NCI-H2196 treated with DMSO at 0.1 percent for 48 hours (cell line): ENCODE results near the gene ANKRD30BL.
"Not testable (repeated sequence)": the region's sequence is repeated elsewhere in the genome, so short reads cannot be mapped to it uniquely, and the experiment has no call there.

Source experiments
- DNase-seq: peaks from one replicate; lab custom pipeline; 2025; ENCODE audit not compliant: unreplicated experiment; lab: John Stamatoyannopoulos, UW

The ANKRD30BL gene, protein sequence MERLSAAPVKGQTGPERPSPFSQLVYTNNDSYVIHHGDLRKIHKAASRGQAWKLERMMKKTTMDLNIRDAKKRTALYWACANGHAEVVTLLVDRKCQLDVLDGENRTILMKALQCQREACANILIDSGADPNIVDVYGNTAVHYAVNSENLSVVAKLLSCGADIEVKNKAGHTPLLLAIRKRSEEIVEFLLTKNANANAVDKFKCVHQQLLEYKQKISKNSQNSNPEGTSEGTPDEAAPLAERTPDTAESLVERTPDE

GRCh38 chr2:132161161-132162124 lies at the start of gene ANKRD30BL:
Gene ANKRD30BL, minus strand, starts transcription at chr2:132161952. Its CDS starts 247 bp downstream, at chr2:132161705.
- DNase-seq, result not testable (repeated sequence)

- DNase-seq, result not testable (repeated sequence)
These were observed 41.1 kb upstream of the ANKRD30BL start for GRCh38 chr2:132202866-132203265.

DNA sequence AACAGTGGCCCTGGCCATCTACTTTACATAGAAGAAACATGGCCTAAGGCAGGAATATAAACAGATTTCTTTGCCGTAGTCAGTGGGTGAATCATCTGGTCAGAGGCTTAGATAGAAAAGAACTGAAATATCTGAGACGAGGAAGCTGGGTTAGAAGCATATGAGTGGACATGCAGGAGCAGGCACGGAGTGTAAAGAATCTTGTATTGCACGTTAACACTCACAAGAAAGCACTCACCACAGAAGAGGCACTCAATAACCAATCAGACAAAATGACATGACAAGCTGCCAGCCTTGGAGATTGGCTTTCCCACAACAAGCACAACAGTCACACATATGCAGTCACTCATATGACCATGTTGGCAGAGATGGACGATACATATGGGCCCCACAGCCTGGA lies 31.1 kb upstream of the ANKRD30BL start:
- DNase-seq, result not testable (repeated sequence)

- DNase-seq, result not testable (repeated sequence)
These were observed 5.3 kb upstream of the ANKRD30BL start for GRCh38 chr2:132167100-132167499.

DNA sequence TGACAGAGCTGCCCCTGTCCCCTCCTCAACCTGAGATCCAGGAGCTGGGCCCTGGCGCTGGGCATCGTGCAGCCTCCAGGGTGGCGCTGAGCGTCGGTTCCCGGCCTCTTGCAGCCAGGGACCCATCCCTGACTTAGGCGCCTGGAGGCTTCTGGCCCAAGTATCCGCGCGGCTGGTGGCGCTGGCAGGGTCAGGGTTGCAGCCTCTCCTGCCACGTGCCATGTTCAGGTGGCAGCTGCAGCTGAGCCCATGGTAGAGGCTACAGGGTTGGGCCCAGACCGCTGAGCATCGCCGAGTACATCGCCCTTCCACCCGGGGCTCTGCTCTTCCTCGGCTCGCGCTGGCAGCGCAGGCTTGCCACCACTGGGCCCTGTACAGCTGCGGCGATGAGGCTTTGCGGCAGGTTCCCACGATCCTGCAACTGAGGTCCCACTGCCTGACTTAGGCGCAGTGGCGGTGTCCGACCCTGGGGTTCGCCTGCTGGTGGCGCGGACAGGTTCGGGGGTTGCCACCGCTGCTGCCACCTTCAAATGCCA lies 441 bp upstream of the ANKRD30BL start:
- DNase-seq, result not testable (repeated sequence)

- peak; percentile 11 for DNase-seq
These were observed 15.0 kb downstream of the ANKRD30BL start for GRCh38 chr2:132146774-132147173.
